ENCODE data around the gene CCDC187.

DNA sequence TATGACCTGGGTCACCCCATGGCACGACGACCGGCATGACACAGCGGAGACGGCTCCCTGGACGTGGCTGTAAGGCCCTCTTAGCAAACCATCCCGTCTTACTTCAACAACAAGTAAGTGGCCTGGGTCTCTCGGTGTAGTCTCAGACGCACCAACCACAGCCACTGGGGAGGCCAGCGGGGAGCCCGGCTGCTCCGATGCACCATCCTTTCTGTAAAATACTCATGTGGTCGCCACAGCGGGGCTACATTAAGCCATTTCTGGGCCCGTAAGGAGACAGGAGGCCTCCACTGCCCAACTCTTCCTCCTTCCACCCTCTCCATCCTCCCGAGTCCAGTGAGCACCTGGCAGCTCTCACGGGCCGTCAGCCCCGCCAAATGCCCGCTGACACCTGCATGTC is 63.0 kb downstream of the CCDC187 start:
- TF ChIP-seq POLR2A (IDR thresholded peaks at IDR 0.05) (no peak), POLR2AphosphoS5 (IDR thresholded peaks at IDR 0.05) (no peak)
- TF ChIP-seq, protein P1, sequence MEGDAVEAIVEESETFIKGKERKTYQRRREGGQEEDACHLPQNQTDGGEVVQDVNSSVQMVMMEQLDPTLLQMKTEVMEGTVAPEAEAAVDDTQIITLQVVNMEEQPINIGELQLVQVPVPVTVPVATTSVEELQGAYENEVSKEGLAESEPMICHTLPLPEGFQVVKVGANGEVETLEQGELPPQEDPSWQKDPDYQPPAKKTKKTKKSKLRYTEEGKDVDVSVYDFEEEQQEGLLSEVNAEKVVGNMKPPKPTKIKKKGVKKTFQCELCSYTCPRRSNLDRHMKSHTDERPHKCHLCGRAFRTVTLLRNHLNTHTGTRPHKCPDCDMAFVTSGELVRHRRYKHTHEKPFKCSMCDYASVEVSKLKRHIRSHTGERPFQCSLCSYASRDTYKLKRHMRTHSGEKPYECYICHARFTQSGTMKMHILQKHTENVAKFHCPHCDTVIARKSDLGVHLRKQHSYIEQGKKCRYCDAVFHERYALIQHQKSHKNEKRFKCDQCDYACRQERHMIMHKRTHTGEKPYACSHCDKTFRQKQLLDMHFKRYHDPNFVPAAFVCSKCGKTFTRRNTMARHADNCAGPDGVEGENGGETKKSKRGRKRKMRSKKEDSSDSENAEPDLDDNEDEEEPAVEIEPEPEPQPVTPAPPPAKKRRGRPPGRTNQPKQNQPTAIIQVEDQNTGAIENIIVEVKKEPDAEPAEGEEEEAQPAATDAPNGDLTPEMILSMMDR (IDR thresholded peaks at IDR 0.05) = no peak

Measured in upper lobe of left lung (tissue), 4 donors.